PC-9 (cell line): ENCODE data around the gene CDH1.

Source experiments
- EZH2 ChIP-seq: fragments of 200-600 bp; sonication (generic); IDR thresholded peaks from 2 replicates; pipeline ENCODE4 v1.8.0; 2017; ENCODE audit warnings: antibody characterized with exemption, low read depth
- TF ChIP-seq, protein P1 (sequence below): fragments of 200-600 bp; sonication (generic); conservative IDR thresholded peaks from 2 replicates; pipeline ENCODE4 v1.6.1; 2017; ENCODE audit warnings: mixed run types, antibody characterized with exemption, mild to moderate bottlenecking, moderate library complexity

DNA sequence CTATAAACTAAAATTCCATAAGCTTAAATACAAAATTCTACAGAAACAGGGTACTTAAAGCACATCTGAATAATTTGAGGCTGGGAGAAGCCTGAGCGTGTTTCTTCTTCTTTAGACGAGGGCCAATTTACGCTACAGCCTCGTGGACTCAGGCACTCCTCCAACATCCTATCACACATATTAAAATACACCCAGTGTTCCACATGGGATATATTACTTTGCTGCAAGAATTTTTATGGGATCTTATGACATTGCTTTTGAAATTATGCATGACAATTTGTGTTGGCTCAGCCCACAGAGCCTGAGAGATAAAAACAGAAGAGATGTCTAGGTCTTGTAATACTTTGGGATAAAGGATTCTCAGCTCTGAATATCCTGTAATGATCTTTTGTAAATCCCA is 102.7 kb downstream of the CDH1 start:
- TF ChIP-seq, protein P1, sequence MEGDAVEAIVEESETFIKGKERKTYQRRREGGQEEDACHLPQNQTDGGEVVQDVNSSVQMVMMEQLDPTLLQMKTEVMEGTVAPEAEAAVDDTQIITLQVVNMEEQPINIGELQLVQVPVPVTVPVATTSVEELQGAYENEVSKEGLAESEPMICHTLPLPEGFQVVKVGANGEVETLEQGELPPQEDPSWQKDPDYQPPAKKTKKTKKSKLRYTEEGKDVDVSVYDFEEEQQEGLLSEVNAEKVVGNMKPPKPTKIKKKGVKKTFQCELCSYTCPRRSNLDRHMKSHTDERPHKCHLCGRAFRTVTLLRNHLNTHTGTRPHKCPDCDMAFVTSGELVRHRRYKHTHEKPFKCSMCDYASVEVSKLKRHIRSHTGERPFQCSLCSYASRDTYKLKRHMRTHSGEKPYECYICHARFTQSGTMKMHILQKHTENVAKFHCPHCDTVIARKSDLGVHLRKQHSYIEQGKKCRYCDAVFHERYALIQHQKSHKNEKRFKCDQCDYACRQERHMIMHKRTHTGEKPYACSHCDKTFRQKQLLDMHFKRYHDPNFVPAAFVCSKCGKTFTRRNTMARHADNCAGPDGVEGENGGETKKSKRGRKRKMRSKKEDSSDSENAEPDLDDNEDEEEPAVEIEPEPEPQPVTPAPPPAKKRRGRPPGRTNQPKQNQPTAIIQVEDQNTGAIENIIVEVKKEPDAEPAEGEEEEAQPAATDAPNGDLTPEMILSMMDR = no peak
- TF ChIP-seq EZH2 = no peak
